Measurements from ENCODE around the gene BTBD8.

Gene BTBD8

GRCh38 chr1:92169214-92170005 is 89.3 kb downstream of the BTBD8 start:
- DNase-seq (ENCODE audit: low read depth), result no peak
- no peak overlapping the region for H3K4me3 ChIP-seq (ENCODE audit: low read depth, low read length)

DNA sequence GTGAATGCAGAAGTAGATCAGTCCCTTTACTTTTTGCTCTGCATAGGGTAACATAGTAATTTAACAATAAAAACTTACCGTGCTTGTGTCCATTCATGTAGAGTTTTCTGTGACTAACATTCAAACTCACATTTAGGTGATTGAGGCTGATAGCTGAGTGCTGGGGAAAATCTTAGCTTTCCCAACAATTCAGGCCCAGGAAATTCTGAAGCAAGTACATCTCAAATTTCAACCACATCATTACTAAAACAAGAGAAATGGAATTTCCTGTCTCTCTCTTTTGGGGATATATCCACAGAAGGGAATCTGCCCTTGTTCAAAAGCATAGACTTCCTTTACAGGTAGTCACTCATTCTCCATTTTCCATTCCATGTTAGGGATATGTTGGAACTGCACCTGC is 104.5 kb downstream of the BTBD8 start:
- no peak overlapping the region for H3K4me3 ChIP-seq (ENCODE audit: low read depth, low read length)
- peak; percentile 53 for DNase-seq (ENCODE audit: low read depth)

DNA sequence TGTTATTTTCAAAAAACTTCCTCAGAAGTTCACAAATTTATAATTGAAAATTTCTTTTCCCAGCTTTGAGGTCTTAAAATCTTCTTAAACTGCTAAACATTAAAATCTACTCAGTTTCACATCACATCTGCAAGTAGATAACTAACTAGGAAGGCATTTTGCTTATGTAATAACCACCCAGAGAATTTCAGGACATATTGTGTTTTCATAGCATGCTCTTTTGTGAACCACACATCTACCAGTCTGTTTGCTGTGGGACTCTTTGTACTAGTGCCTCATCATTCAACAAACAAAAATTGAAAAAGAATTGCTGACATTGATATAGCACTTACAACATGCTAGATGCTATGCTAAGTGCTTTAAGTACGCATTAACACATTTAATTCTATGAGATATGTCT is 105.9 kb downstream of the BTBD8 start:
- peak; percentile 60 for DNase-seq (ENCODE audit: low read depth)

GRCh38 chr1:92188436-92189255 is 108.5 kb downstream of the BTBD8 start:
- no peak overlapping the region for H3K4me3 ChIP-seq (ENCODE audit: low read depth, low read length)
- DNase-seq (ENCODE audit: low read depth), result no peak

More for the DNA sequence above, 105.9 kb downstream of the BTBD8 start:
- no peak overlapping the region for H3K4me3 ChIP-seq (ENCODE audit: low read depth, low read length)

GRCh38 chr1:92191726-92192125 is 111.6 kb downstream of the BTBD8 start:
- DNase-seq (ENCODE audit: low read depth), result no peak
- no peak overlapping the region for H3K4me3 ChIP-seq (ENCODE audit: low read depth, low read length)

DNA sequence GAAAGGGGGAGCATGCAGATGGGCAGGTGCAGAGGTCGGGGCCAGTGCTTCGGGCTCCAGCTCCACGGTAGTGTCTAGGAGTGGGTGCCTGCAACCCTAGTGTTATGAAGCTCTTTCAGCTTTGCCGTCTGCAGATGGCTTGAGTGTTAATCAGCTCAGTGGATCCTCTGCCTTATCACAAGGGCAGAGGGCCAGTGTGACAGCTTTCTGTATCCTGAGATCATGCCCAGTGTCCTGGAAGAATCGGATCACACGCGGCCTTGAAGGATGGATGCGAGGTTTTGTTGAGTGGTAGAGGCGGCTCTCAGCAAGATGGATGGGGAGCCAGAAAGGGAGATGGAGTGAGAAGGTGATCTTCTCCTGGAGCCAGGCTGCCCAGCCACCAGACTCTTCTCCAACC is 112.1 kb downstream of the BTBD8 start:
- no peak for DNase-seq (ENCODE audit: low read depth)
- no peak overlapping the region for H3K4me3 ChIP-seq (ENCODE audit: low read depth, low read length)

GRCh38 chr1:92194511-92194910 is 114.4 kb downstream of the BTBD8 start:
- DNase-seq (ENCODE audit: low read depth), result no peak
- H3K4me3 ChIP-seq (ENCODE audit: low read depth, low read length), result no peak overlapping the region

DNA sequence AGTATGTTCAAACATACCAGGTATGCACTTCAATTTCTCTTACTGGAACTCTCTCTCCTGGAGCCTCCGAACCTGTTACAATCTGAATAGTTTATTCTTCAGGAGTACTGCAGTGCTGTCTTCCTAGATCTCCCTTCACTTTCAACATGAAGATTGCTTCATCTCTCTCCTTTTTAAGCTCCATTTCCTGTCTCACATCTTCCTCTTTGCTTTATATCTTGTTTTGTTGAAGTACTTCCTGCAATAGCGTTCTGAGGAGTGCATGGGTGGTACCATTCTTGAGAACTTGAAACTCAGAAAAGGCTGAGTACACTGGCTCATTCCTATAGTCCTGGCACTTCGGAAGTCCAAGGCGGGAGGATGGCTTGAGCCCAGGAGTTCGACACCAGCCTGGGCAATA is 121.8 kb downstream of the BTBD8 start:
- DNase-seq (ENCODE audit: low read depth), result no peak
- no peak overlapping the region for H3K4me3 ChIP-seq (ENCODE audit: low read depth, low read length)

DNA sequence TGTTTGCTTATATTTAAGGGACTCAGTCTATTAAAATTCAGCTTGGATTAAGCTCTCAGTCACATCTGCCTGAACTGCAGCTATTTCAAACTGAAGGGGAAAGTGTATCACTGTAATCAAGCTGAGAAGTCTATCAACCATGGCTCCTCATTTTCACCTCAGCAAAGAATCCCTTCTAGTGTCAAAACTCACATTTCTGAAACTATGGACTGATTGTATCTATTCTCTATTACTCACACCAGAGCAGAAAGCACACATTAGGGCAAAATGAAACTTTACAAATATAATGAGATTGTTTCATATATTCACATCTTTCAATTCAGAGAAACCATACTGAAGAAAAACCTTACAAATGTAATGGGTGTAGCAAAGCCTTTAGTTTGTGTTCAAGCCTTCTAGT is 123.0 kb downstream of the BTBD8 start:
- no peak for DNase-seq (ENCODE audit: low read depth)
- H3K4me3 ChIP-seq (ENCODE audit: low read depth, low read length), result no peak overlapping the region

- DNase-seq (ENCODE audit: low read depth), result peak; percentile 18
- H3K4me3 ChIP-seq (ENCODE audit: low read depth, low read length), result no peak overlapping the region
Observed at GRCh38 chr1:92210701-92211100, 130.6 kb downstream of the BTBD8 start.

- DNase-seq (ENCODE audit: low read depth), result peak; percentile 38
- H3K4me3 ChIP-seq (ENCODE audit: low read depth, low read length), result no peak overlapping the region
Observed at GRCh38 chr1:92211166-92211565, 131.0 kb downstream of the BTBD8 start.

- no peak for DNase-seq (ENCODE audit: low read depth)
- H3K4me3 ChIP-seq (ENCODE audit: low read depth, low read length), result no peak within 1 kb of the TSS
Observed at GRCh38 chr1:92217721-92218120, 137.6 kb downstream of the BTBD8 start, which contains the start of gene C1orf146. TSS of gene C1orf146 (plus strand) at chr1:92217915. CDS start at chr1:92231421, 13,506 bp downstream.

GRCh38 chr1:92218559-92218958 is 138.4 kb downstream of the BTBD8 start:
- no peak overlapping the region for H3K4me3 ChIP-seq (ENCODE audit: low read depth, low read length)
- no peak for DNase-seq (ENCODE audit: low read depth)

GRCh38 chr1:92219028-92219427 is 138.9 kb downstream of the BTBD8 start:
- no peak overlapping the region for H3K4me3 ChIP-seq (ENCODE audit: low read depth, low read length)
- no peak for DNase-seq (ENCODE audit: low read depth)

DNA sequence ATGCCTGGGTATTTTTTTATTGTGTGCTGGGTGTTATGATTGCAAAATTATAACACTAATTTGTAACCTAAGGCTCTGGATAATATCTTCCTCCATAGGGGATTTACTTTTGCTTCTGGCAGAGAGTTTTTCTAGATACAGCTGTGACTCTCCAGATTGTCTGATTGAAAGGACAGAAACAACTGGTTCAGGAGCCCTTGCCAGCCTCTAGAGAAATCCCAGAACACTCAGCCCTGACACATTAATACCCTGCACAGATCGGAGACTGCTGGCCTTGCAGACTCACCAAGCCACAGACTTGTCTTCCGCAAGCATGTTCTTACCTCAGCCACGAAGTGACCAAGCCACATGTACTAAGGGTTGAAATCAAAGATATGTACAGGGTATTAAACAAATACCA is 148.3 kb downstream of the BTBD8 start:
- H3K4me3 ChIP-seq (ENCODE audit: low read depth, low read length), result no peak overlapping the region
- DNase-seq (ENCODE audit: low read depth), result no peak

DNA sequence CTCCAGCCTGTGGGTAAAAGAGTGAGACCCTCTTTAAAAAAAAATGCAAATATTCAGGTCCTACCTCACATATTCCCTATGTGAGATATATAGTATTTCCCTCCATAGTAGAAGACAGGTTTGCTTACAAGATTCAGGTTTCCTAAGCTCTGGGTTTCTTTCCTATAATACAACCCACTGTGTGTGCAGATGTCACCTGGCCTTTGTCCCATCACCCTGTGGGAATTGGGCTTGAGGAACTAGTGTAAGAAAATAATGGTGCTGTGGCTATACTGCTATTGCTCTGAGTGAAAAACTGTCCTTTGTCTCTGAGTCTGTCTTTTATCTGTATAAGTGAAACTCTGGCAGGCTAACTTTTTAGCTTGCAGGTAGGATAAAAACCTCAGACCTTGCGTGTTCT is 150.6 kb downstream of the BTBD8 start:
- no peak overlapping the region for H3K4me3 ChIP-seq (ENCODE audit: low read depth, low read length)

More for the DNA sequence above, 150.6 kb downstream of the BTBD8 start:
- DNase-seq (ENCODE audit: low read depth), result no peak
